T-helper 2 cell (primary cell): ENCODE results near the gene SRSF7.
"Not testable (repeated sequence)": the region's sequence is repeated elsewhere in the genome, so short reads cannot be mapped to it uniquely, and the experiment has no call there.

Experiments
- DNase-seq, 5 experiments: peaks; one replicate each; pipeline versions ENCODE4 v3.0.0 to v3.0.0-alpha.2; 2012 to 2022

SRSF7 gene

GRCh38 chr2:38751596-38752410, 642 bp upstream of the SRSF7 start:
- DNase-seq = no peak

GRCh38 chr2:38750011-38750890, 910 bp downstream of the SRSF7 start:
- DNase-seq = peak in 3 of 5 experiments; percentile 23 to 87 (median 29)

GRCh38 chr2:38748943-38749804, 2.0 kb downstream of the SRSF7 start:
- peak in 2 of 5 experiments; percentile 44 to 62 for DNase-seq

GRCh38 chr2:38748391-38748790, 2.8 kb downstream of the SRSF7 start:
- no peak for DNase-seq

GRCh38 chr2:38747819-38748218, 3.3 kb downstream of the SRSF7 start:
- no peak for DNase-seq

GRCh38 chr2:38747007-38747424, 4.1 kb downstream of the SRSF7 start:
- DNase-seq = no peak

- DNase-seq = no peak
These were observed 5.9 kb downstream of the SRSF7 start for GRCh38 chr2:38745267-38745666.

GRCh38 chr2:38744399-38744780, 6.8 kb downstream of the SRSF7 start:
- no peak for DNase-seq

GRCh38 chr2:38743672-38744398, 7.3 kb downstream of the SRSF7 start:
- DNase-seq = no peak

- DNase-seq = peak in 1 of 5 experiments; percentile 18
These were observed 8.2 kb downstream of the SRSF7 start for GRCh38 chr2:38742797-38743559.

GRCh38 chr2:38740851-38741731, 10.1 kb downstream of the SRSF7 start:
- DNase-seq = peak in 2 of 5 experiments; percentile 45 to 69

- no peak for DNase-seq
These were observed 11.6 kb downstream of the SRSF7 start for GRCh38 chr2:38739524-38739923.

GRCh38 chr2:38737925-38738324, 13.2 kb downstream of the SRSF7 start:
- no peak for DNase-seq

- DNase-seq = not testable (repeated sequence)
These were observed 14.0 kb downstream of the SRSF7 start for GRCh38 chr2:38737000-38737698.

GRCh38 chr2:38735999-38736320, 15.2 kb downstream of the SRSF7 start:
- no peak for DNase-seq

GRCh38 chr2:38734299-38735058, 16.7 kb downstream of the SRSF7 start:
- no peak for DNase-seq

GRCh38 chr2:38733300-38733971, 17.7 kb downstream of the SRSF7 start:
- no peak for DNase-seq

GRCh38 chr2:38731684-38732221, 19.4 kb downstream of the SRSF7 start:
- DNase-seq = no peak
